H9 (cell line): ENCODE data around the gene PDE4B. TPM values are rescaled to one million over a fixed set of nuclear protein-coding genes. Genes with fewer than 3 reads are reported as not detected.

Source experiments
- DNase-seq: peaks from one replicate; pipeline ENCODE4 v3.0.0-alpha.2; 2017
- H2AFZ ChIP-seq: one replicate; pipeline ENCODE4 v1.6.1; 2013; ENCODE audit warnings: mild to moderate bottlenecking, low read length, control low read depth, moderate library complexity
- H2AK5ac ChIP-seq: 2 replicates; pipeline ENCODE4 v1.6.1; 2013; ENCODE audit warnings: low read length, control low read depth, mixed read lengths; ENCODE audit not compliant: insufficient read length
- H2BK120ac ChIP-seq: one replicate; pipeline ENCODE4 v1.6.1; 2013; ENCODE audit warnings: low read depth, mild to moderate bottlenecking, low read length, control low read depth, inconsistent platforms; ENCODE audit not compliant: poor library complexity, severe bottlenecking
- H2BK12ac ChIP-seq: 2 replicates; pipeline ENCODE4 v1.6.1; 2013; ENCODE audit warnings: low read length, control low read depth, mixed read lengths, low read depth; ENCODE audit not compliant: insufficient read length
- H2BK15ac ChIP-seq: 2 replicates; pipeline ENCODE4 v1.6.1; 2013; ENCODE audit warnings: low read depth, low read length, control low read depth
- H2BK20ac ChIP-seq: one replicate; pipeline ENCODE4 v1.6.1; 2013; ENCODE audit warnings: low read depth, mild to moderate bottlenecking, low read length, control low read depth, inconsistent platforms; ENCODE audit not compliant: poor library complexity, severe bottlenecking
- H2BK5ac ChIP-seq: 2 replicates; pipeline ENCODE4 v1.6.1; 2013; ENCODE audit warnings: low read length, control low read depth, mixed read lengths; ENCODE audit not compliant: insufficient read length
- H3K14ac ChIP-seq: 2 replicates; pipeline ENCODE4 v1.6.1; 2013; ENCODE audit warnings: low read length, control low read depth; ENCODE audit not compliant: insufficient read depth
- H3K18ac ChIP-seq: 2 replicates; pipeline ENCODE4 v1.6.1; 2013; ENCODE audit warnings: low read depth, mild to moderate bottlenecking, mixed read lengths, low read length, control low read depth; ENCODE audit not compliant: insufficient read length
- H3K23ac ChIP-seq: 2 replicates; pipeline ENCODE4 v1.6.1; 2013; ENCODE audit warnings: low read length, control low read depth, mixed read lengths, low read depth; ENCODE audit not compliant: insufficient read length
- H3K23me2 ChIP-seq: 2 replicates; pipeline ENCODE4 v1.6.1; 2013; ENCODE audit warnings: low read depth, mild to moderate bottlenecking, mixed read lengths, low read length, control low read depth; ENCODE audit not compliant: insufficient read length, poor library complexity, severe bottlenecking
- H3K27ac ChIP-seq: 2 replicates; pipeline ENCODE4 v1.5.1; 2013; ENCODE audit warnings: low read length, control low read depth, mixed read lengths, low read depth; ENCODE audit not compliant: insufficient read length
- H3K27me3 ChIP-seq: 2 replicates; pipeline ENCODE4 v1.6.1; 2013; ENCODE audit warnings: low read length, control low read depth, inconsistent platforms; ENCODE audit not compliant: insufficient read depth
- H3K4ac ChIP-seq: 2 replicates; pipeline ENCODE4 v1.6.1; 2013; ENCODE audit warnings: low read depth, mild to moderate bottlenecking, control low read depth, inconsistent platforms, low read length, moderate library complexity
- H3K4me1 ChIP-seq: 2 replicates; pipeline ENCODE4 v1.6.1; 2013; ENCODE audit warnings: low read length, control low read depth, inconsistent platforms; ENCODE audit not compliant: insufficient read depth
- H3K4me2 ChIP-seq: 2 replicates; pipeline ENCODE4 v1.6.1; 2013; ENCODE audit warnings: low read length, control low read depth, mixed read lengths; ENCODE audit not compliant: insufficient read length, insufficient read depth
- H3K56ac ChIP-seq: 2 replicates; pipeline ENCODE4 v1.6.1; 2013; ENCODE audit warnings: low read depth, mild to moderate bottlenecking, mixed read lengths, low read length, control low read depth; ENCODE audit not compliant: insufficient read length
- H3K79me1 ChIP-seq: 2 replicates; pipeline ENCODE4 v1.6.1; 2013; ENCODE audit warnings: low read depth, mild to moderate bottlenecking, moderate library complexity, low read length, control low read depth, inconsistent platforms; ENCODE audit not compliant: insufficient read depth, poor library complexity, severe bottlenecking
- H3K79me2 ChIP-seq: 2 replicates; pipeline ENCODE4 v1.6.1; 2013; ENCODE audit warnings: low read length, control low read depth, inconsistent platforms; ENCODE audit not compliant: insufficient read depth
- H3K9ac ChIP-seq: 2 replicates; pipeline ENCODE4 v1.6.1; 2013; ENCODE audit warnings: low read length, control low read depth, mixed read lengths; ENCODE audit not compliant: insufficient read length; ENCODE audit errors: extremely low read depth
- H3K9me3 ChIP-seq: one replicate; pipeline ENCODE4 v1.6.1; 2013; ENCODE audit warnings: low read depth, low read length, inconsistent platforms; ENCODE audit not compliant: control insufficient read depth
- H3T11ph ChIP-seq: one replicate; pipeline ENCODE4 v1.6.1; 2013; ENCODE audit warnings: mild to moderate bottlenecking, low read length, control low read depth, inconsistent platforms
- H4K20me1 ChIP-seq: one replicate; pipeline ENCODE4 v1.6.1; 2013; ENCODE audit not compliant: control insufficient read depth, insufficient read length, insufficient read depth
- H4K5ac ChIP-seq: 2 replicates; pipeline ENCODE4 v1.6.1; 2013; ENCODE audit warnings: low read depth, mild to moderate bottlenecking, mixed read lengths, low read length, control low read depth; ENCODE audit not compliant: insufficient read length
- H4K8ac ChIP-seq: replicated peaks from 2 replicates; pipeline ENCODE4 v1.6.1; 2013; ENCODE audit warnings: low read length, control low read depth, mixed read lengths, low read depth; ENCODE audit not compliant: insufficient read length
- H4K91ac ChIP-seq: 2 replicates; pipeline ENCODE4 v1.6.1; 2013; ENCODE audit warnings: low read depth, mild to moderate bottlenecking, moderate library complexity, mixed read lengths, low read length, control low read depth; ENCODE audit not compliant: insufficient read length
- H3K27ac Mint-ChIP-seq, 3 experiments: 2 replicates in 2 of 3; 3 replicates in 1 of 3; pipeline ENCODE4 v1.8.0; 2020 to 2021; ENCODE audit warnings: mixed read lengths in 3 of 3, mild to moderate bottlenecking in 1 of 3, moderate library complexity in 1 of 3
- H3K27me3 Mint-ChIP-seq: 2 replicates; pipeline ENCODE4 v1.8.0; 2021; ENCODE audit warnings: low read depth, mild to moderate bottlenecking, moderate library complexity, mixed read lengths
- H3K36me3 Mint-ChIP-seq, 3 experiments: 2 replicates in 2 of 3; 3 replicates in 1 of 3; pipeline ENCODE4 v1.8.0; 2020 to 2021; ENCODE audit warnings: low read depth in 3 of 3, mixed read lengths in 3 of 3; ENCODE audit not compliant: insufficient read depth in 1 of 3
- H3K4me1 Mint-ChIP-seq, 2 experiments: 2 replicates each; pipeline ENCODE4 v1.8.0; 2020; ENCODE audit warnings: mixed read lengths in 2 of 2
- H3K4me3 Mint-ChIP-seq, 2 experiments: 2 replicates in 1 of 2; 3 replicates in 1 of 2; pipeline ENCODE4 v1.8.0; 2020 to 2021; ENCODE audit warnings: mild to moderate bottlenecking in 2 of 2, mixed read lengths in 2 of 2, moderate library complexity in 1 of 2
- H3K9me3 Mint-ChIP-seq, 2 experiments: 2 replicates in 1 of 2; 3 replicates in 1 of 2; pipeline ENCODE4 v1.8.0; 2020; ENCODE audit warnings: mild to moderate bottlenecking in 2 of 2, mixed read lengths in 2 of 2, moderate library complexity in 1 of 2
- WGBS: extraction: QIAGEN DNeasy Blood & Tissue Kit; methylation state at CpG from one replicate; pipeline ENCODE4 v1.1.7; 2013; ENCODE audit warnings: missing lambda C conversion rate, low lambda C conversion rate, mixed read lengths; ENCODE audit not compliant: insufficient read length; ENCODE audit errors: extremely low coverage; 5-methylcytosine and 5-hydroxymethylcytosine counted together
- total RNA-seq: library from RNA; stranded (reverse); gene quantifications from 2 replicates; pipeline ENCODE4 v1.2.1, GENCODE V29; 2021
- TF ChIP-seq, protein P1 (sequence below): fragments of 200-600 bp; sonication (generic); conservative IDR thresholded peaks from 3 replicates; pipeline ENCODE4 v1.8.0; 2021; ENCODE audit warnings: antibody characterized with exemption, mild to moderate bottlenecking

PDE4B gene
- total RNA-seq, 1 experiment from 2014 or later = 19.8 TPM

DNA sequence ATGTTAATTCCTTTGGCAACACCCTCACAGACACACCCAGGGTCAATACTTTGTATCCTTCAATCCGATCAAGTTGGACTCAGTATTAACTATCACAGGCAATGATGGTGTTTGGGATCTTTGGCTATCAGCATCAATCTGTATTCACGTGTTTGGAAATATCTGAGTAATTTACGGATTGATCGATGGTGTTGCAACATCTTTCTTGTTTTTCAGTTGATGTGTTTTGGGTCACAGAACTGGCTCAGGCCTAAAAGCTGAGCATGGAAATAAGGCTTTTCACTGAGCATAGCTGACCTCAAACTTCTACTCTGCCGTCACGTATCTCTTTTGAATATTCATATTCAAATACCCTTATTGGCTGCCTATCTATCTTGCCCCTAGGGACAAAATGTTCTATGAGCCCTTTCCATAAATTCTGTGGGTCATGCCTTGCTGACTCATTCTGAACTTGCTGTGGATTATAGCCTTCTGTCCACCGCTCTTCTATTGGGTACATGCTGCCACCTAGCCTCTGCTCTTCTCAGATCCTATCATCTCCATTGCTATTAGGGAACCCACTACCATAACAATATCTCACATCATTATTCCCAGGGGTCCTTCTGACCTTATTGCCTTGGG is 156.0 kb downstream of the PDE4B start:
- Histone ChIP-seq H3K23me2 (no peaks in the 10 kb centered on the region), H4K20me1 (no peaks in the 10 kb centered on the region), H3T11ph (no peak overlapping the region), H2BK20ac (no peak overlapping the region), H2BK5ac (no peak overlapping the region), H3K79me2 (no peaks in the 10 kb centered on the region), H3K18ac (no peak overlapping the region), H2BK120ac (no peak overlapping the region), H2AFZ (no peak overlapping the region), H2AK5ac (no peak overlapping the region), H3K9me3 (no peaks in the 10 kb centered on the region), H3K4me2 (no peak overlapping the region), H3K56ac (no peak overlapping the region), H3K4ac (no peak overlapping the region), H4K91ac (no peak overlapping the region), H4K5ac (no peak overlapping the region), H3K23ac (no peak overlapping the region), H3K27ac (no peak overlapping the region), H4K8ac (no peak overlapping the region), H3K14ac (no peak overlapping the region), H2BK12ac (no peak overlapping the region), H3K79me1 (no peaks in the 10 kb centered on the region), H3K27me3 (no peaks in the 10 kb centered on the region), H3K4me1 (no peaks in the 10 kb centered on the region), H2BK15ac (no peak overlapping the region), H3K9ac (no peak overlapping the region)
- H3K4me1 Mint-ChIP-seq = no peaks in the 10 kb centered on the region
- no peak for DNase-seq
- no peaks in the 10 kb centered on the region; a peak in 1 of 5 replicates for H3K9me3 Mint-ChIP-seq
- H3K36me3 Mint-ChIP-seq = no peaks in the 10 kb centered on the region
- H3K4me3 Mint-ChIP-seq = no peak overlapping the region
- H3K27me3 Mint-ChIP-seq = no peaks in the 10 kb centered on the region
- no CpG with 5 or more reads among the region's 7 CpGs for WGBS
- no peak overlapping the region for H3K27ac Mint-ChIP-seq
- TF ChIP-seq, protein P1, sequence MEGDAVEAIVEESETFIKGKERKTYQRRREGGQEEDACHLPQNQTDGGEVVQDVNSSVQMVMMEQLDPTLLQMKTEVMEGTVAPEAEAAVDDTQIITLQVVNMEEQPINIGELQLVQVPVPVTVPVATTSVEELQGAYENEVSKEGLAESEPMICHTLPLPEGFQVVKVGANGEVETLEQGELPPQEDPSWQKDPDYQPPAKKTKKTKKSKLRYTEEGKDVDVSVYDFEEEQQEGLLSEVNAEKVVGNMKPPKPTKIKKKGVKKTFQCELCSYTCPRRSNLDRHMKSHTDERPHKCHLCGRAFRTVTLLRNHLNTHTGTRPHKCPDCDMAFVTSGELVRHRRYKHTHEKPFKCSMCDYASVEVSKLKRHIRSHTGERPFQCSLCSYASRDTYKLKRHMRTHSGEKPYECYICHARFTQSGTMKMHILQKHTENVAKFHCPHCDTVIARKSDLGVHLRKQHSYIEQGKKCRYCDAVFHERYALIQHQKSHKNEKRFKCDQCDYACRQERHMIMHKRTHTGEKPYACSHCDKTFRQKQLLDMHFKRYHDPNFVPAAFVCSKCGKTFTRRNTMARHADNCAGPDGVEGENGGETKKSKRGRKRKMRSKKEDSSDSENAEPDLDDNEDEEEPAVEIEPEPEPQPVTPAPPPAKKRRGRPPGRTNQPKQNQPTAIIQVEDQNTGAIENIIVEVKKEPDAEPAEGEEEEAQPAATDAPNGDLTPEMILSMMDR = no peak; the same call in 2 of the 3 replicates
